Esophagus mucosa (tissue), 1 donor: ENCODE measurements around the gene QSOX2. TPM values are rescaled to one million over a fixed set of nuclear protein-coding genes. Genes with fewer than 3 reads are reported as not detected.
A peak's percentile ranks its signal among the peaks of the same experiment; 100 is the strongest.
"Not testable (repeated sequence)": the region's sequence is repeated elsewhere in the genome, so short reads cannot be mapped to it uniquely, and the experiment has no call there.

Experiments used
- ATAC-seq: fragments of 200-7000 bp; cut with Tn5 transposase; one replicate; pipeline ENCODE4 v1.9.1; 2020
- total RNA-seq: library from RNA; stranded (reverse); gene quantifications from one replicate; pipeline ENCODE4 v1.2.4, GENCODE V29; 2023
- donor health status: DM: yes; HTN: yes; CAD: no.

QSOX2 gene
- total RNA-seq, 1 donor from 2014 or later: 3.0 TPM

GRCh38 chr9:136281421-136282271 lies 36.0 kb upstream of the QSOX2 start:
- ATAC-seq: no peak

- no peak for ATAC-seq
Observed at GRCh38 chr9:136280535-136281315, 35.1 kb upstream of the QSOX2 start.

GRCh38 chr9:136279471-136279870 lies 33.9 kb upstream of the QSOX2 start:
- ATAC-seq: no peak

GRCh38 chr9:136278894-136279293 lies 33.3 kb upstream of the QSOX2 start:
- no peak for ATAC-seq

- ATAC-seq: no peak
Observed at GRCh38 chr9:136278221-136278620, 32.6 kb upstream of the QSOX2 start.

GRCh38 chr9:136277746-136278145 lies 32.1 kb upstream of the QSOX2 start:
- ATAC-seq: no peak

DNA sequence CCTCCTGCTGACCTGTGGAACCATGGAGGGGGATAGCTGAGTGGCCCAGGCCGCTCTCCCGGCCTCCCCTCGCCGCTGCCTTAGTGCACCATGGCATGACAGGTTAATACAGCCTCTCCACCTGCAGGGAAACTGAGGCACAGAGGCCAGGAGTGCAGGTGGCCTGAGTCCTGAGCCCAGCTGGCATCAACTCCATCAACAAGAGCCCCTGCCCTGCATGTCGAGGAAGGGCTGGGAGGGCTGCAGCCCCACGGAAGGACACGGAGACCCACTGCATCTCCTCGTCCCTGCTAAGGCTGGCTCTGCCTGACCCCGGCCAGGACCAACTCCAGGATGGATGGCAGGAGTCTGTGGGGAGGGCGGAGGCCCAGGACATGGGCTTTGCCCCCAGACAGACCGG lies 31.1 kb upstream of the QSOX2 start:
- ATAC-seq: no peak

DNA sequence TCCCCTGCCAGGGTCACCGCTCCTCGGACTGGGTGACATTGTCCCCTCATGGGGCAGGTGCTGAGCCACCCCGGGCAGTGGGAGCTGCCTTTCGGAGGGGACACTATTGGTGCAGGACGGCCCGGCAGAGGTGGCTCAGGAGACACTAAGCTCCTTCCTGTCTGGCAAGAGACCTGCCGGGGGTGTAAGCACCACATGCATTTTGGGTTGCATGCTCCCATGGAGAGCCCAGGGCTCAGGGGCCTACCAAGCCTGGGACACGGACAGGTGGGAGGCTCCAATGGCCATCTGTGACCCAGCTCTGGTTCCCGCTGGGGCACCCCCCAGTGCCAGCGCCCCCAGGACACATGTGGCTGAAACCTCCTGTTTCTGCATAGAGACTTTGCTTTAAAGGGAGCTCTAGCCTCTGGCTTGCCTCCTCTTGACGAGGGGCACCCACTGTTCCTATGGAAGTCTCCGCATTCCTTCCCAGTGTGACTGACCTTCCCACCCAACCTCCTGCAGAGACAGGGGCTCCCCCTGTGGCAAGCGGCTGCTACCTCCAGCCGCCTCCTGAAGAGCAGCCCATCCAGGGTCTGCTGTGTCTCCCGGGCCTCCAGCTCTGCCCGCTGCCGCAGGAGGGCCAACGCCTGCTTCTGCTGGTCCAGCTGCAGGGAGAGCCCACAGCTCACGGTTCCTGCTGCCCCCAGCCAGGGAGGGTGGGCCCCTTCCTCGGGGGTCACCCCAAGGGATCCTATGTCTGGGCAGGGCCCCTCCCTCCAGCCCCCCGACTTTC lies 30.2 kb upstream of the QSOX2 start:
- no peak for ATAC-seq

DNA sequence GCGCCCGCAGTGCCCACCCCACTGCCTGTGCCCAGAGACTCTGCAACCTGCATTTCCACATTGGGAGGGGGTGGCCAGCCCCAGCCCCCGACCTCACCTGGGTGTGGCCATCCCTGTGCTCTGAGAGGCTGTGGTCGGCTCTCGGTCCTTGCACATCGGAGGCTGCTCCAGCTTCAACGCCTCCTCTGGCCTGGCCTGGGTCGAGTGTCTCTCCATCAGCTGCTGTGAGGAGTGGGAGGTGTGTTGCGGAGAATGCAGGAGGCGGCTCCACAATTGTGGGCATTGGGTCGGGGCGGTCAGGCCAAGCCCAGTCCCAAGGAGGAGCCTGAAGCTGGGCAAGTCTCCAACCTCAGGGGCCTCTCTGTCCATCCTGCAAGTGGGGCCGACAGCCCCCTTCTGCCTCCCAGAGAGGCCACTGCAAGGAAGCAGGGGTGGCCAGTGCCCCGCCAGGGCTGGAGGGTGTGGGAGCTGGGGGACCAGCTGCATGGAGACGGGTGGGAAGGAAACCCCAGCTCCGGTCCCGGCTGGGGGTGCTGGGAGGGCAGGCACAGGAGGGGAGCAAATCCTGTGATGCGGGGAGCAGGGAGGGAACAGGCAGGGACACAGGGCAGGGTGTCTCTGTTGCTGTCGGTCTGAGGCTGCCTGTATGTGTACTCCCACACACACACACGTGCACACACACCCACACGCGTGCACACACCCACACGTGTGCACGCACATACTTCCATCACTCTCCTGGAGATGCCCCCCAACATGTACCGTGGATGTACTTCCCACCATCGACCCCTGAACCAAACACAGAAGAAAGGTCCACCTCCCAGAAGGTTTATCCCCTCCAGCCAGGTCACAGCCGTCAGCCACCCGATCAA lies 29.4 kb upstream of the QSOX2 start:
- ATAC-seq: peak; percentile 9

GRCh38 chr9:136273921-136274785 lies 28.5 kb upstream of the QSOX2 start:
- no peak for ATAC-seq

- no peak for ATAC-seq
Observed at GRCh38 chr9:136273244-136273865, 27.7 kb upstream of the QSOX2 start.

DNA sequence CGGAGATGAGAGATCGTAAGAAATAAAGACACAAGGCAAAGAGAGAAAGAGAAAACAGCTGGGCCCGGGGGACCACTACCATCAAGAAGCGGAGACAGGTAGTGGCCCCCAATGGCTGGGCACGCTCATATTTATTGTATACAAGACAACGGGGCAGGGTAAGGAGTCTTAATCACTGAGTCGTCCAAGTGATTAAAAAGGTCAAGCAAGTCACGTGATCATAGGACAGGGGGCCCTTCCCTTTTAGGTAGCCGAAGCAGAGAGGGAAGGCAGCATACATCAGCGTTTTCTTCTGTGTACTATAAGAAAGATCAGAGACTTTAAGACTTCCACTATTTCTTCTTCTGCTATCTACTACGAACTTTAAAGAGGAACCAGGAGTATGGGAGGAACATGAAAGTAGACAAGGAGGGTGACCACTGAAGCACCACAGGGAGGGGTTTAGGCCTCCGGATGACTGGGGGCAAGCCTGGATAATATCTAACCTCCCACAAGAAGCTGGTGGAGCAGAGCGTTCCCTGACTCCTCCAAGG lies 24.6 kb upstream of the QSOX2 start:
- no peak for ATAC-seq

- ATAC-seq: no peak
Observed at GRCh38 chr9:136268735-136269134, 23.1 kb upstream of the QSOX2 start.

DNA sequence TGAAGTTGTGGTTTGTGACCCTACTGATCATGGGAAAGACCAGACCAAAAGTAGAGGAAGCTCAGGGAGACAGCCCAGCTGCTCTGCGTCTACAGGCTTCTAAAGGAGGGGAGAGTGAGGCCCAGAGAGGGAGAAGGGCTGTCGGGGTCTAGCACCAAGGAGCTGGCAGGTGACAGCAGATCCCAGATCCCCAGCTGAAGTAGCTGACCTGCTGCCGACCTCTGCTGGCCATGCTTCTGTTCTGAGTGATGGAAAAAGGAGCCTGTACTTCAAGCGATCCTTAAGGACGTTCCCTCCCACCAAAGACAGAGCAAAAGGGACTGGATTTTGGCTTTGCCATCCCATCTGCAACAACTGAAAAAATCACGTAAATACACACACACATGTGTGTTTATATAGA lies 22.7 kb upstream of the QSOX2 start:
- ATAC-seq: no peak

GRCh38 chr9:136267261-136268111 lies 21.9 kb upstream of the QSOX2 start:
- peak; percentile 94 for ATAC-seq

DNA sequence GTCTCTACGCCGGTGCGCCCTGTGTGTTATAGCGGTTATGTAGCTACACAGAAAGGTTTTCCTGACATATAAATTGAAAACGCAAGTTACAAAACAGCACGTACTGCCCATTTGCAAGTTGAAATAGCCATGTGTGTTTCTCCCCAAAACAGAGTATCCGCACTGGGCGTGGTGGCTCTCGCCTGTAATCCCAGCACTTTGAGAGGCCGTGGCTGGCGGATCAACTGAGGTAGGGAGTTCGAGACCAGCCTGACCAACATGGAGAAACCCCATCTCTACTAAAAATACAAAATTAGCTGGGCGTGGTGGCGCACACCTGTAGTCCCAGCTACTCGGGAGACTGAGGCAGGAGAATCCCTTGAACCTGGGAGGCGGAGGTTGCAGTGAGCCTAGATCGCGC lies 21.0 kb upstream of the QSOX2 start:
- not testable (repeated sequence) for ATAC-seq

DNA sequence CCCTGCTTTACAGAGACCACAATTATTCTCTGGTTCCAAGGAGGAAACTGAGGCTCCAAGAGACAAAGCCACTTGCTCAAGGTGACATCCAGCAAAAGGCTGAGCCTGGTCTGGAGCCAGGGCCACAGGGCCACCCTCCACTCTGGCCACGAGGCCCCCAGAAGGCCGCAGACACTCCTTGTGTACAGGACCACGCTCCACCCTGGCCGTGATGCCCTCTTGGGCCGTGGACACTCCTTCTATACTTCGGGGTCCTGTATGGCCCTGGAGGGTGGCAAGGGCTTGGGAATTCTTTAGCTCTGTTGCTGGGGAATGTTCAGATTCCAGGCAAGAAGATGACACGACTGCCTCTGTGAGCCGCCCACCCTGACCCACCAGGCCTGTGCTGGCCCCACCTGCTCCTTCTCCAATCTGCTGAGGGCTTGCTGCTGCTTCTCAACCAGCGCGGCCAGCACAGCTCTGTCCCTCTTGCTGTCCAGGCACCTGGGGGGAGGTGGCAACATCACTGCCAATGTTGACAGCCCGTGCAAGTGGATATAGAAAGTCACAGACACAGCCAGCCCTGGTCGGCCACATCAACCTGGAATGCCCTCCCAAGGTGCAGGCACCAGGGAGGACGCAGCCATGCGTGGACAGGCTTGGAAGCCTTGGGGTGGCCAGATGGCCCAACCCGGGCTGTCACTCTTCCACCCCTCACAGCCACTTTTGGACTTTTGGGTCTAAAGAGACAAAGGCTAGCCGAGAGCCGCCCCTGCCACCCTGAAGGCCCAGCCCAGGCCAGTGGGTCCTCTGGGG lies 20.1 kb upstream of the QSOX2 start:
- no peak for ATAC-seq
